ENCODE data around the gene DIS3L2. TPM values are rescaled to one million over a fixed set of nuclear protein-coding genes. Genes with fewer than 3 reads are reported as not detected.

DIS3L2 gene
- total RNA-seq, 4 donors from 2014 or later, result 18.7 to 30.9 (median 26.1) TPM

- TF ChIP-seq, protein P1, sequence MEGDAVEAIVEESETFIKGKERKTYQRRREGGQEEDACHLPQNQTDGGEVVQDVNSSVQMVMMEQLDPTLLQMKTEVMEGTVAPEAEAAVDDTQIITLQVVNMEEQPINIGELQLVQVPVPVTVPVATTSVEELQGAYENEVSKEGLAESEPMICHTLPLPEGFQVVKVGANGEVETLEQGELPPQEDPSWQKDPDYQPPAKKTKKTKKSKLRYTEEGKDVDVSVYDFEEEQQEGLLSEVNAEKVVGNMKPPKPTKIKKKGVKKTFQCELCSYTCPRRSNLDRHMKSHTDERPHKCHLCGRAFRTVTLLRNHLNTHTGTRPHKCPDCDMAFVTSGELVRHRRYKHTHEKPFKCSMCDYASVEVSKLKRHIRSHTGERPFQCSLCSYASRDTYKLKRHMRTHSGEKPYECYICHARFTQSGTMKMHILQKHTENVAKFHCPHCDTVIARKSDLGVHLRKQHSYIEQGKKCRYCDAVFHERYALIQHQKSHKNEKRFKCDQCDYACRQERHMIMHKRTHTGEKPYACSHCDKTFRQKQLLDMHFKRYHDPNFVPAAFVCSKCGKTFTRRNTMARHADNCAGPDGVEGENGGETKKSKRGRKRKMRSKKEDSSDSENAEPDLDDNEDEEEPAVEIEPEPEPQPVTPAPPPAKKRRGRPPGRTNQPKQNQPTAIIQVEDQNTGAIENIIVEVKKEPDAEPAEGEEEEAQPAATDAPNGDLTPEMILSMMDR (IDR thresholded peaks at IDR 0.05; ENCODE audit: low read depth), result no peak
These were observed 402.5 kb downstream of the DIS3L2 start for GRCh38 chr2:232363784-232364615.

DNA sequence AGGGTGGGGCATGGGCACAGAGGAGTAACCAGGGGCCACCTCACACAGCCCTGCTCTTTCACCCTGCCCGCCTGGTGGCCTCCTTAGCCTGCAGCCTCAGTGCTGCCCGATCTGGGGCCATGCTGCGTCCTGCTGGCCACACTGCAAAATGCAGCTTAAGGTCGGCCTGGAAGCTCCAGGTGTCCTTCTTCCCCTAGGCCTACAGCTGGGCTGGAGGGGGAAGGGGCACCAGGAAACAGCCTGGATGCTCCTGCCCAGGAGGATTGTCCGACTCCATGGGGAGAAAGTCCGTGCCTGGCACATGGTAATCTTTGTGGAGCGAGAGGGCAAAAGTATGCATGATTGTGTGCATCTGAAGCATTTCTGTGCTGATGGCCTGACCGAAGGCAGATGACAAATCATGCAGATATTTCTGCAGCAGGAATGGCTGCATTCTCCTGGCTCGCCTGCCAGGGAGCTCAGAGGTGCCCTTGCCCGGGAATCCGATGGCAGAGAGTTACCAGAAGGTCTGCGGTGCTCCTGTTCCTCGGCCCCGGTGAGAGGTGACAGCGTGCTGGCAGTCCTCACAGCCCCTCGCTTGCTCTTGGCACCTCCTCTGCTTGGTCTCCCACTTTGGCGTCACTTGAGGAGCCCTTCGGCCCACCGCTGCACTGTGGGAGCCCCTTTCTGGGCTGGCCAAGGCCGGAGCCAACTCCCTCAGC, 404.3 kb downstream of the DIS3L2 start:
- TF ChIP-seq, protein P1 (IDR thresholded peaks at IDR 0.05; ENCODE audit: low read depth), result no peak

GRCh38 chr2:232367016-232367415, 405.5 kb downstream of the DIS3L2 start:
- TF ChIP-seq, protein P1 (IDR thresholded peaks at IDR 0.05; ENCODE audit: low read depth), result no peak

GRCh38 chr2:232367591-232368233, 406.2 kb downstream of the DIS3L2 start:
- TF ChIP-seq, protein P1 (IDR thresholded peaks at IDR 0.05; ENCODE audit: low read depth), result no peak

DNA sequence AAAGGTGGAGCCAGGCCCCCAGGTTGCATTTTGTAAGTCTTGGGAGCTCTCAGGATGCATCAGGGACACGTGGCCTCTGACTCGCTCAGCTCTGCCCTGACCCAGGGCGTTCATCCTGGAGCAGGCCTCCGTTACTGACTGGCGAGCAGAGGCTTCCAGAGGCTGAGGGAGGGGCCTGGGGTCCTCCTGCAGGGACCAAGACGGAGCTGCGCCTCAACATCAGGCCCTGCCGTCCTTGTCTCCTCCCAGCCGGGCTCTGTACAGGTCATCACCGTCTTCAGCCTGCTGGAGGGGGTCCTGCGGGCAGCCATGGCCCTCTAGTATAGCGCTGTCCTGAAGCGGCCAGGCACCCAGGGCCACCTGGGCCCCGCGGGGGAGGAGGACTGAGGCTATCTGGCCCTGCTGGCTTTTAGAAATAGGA, 406.8 kb downstream of the DIS3L2 start:
- TF ChIP-seq, protein P1 (IDR thresholded peaks at IDR 0.05; ENCODE audit: low read depth), result no peak

- TF ChIP-seq, protein P1 (IDR thresholded peaks at IDR 0.05; ENCODE audit: low read depth), result no peak
These were observed 407.8 kb downstream of the DIS3L2 start for GRCh38 chr2:232369126-232369951.

Data from subcutaneous adipose tissue (tissue), 4 donors.